Transverse colon (tissue), 4 donors: Measurements from ENCODE around the gene PRR20G. TPM values are rescaled to one million over a fixed set of nuclear protein-coding genes. Genes with fewer than 3 reads are reported as not detected.

ENCODE experiments used
- DNase-seq: peaks from one replicate; pipeline ENCODE4 v3.0.0-alpha.2; 2019
- H3K27ac ChIP-seq, 4 donors: fragments of 200-600 bp; sonication (generic); 2 replicates each; pipeline ENCODE4 v1.5.1; 2016 to 2018; ENCODE audit warnings: inconsistent platforms in 4 of 4
- H3K27me3 ChIP-seq: fragments of 200-600 bp; sonication (generic); 2 replicates; pipeline ENCODE4 v1.5.1; 2017; ENCODE audit warnings: inconsistent platforms
- H3K36me3 ChIP-seq, 4 donors: fragments of 200-600 bp; sonication (generic); 2 replicates each; pipeline ENCODE4 v1.5.1; 2017 to 2019; ENCODE audit warnings: inconsistent platforms in 4 of 4
- H3K4me1 ChIP-seq, 4 donors: fragments of 200-600 bp; sonication (generic); 2 replicates each; pipeline ENCODE4 v1.5.1; 2017 to 2020; ENCODE audit warnings: inconsistent platforms in 4 of 4
- H3K4me3 ChIP-seq, 4 donors: fragments of 200-600 bp; sonication (generic); 1 replicate in 1 of 4; 2 replicates in 3 of 4; pipeline versions ENCODE4 v1.5.1 to v1.6.1; 2017 to 2019; ENCODE audit warnings: inconsistent platforms in 4 of 4
- H3K9me3 ChIP-seq, 2 donors: fragments of 200-600 bp; sonication (generic); 2 replicates each; pipeline ENCODE4 v1.5.1; 2017 to 2019; ENCODE audit warnings: inconsistent platforms in 2 of 2
- CTCF ChIP-seq, 5 experiments: fragments of 200-600 bp in 3 of 5; fragments of 450-650 bp in 2 of 5; sonication (generic) in 3 of 5; IDR thresholded peaks; 1 replicate in 2 of 5; 2 replicates in 3 of 5; pipeline ENCODE4 v1.5.1; 2016 to 2017; ENCODE audit warnings: antibody characterized with exemption in 5 of 5, inconsistent platforms in 3 of 5, mild to moderate bottlenecking in 2 of 5, moderate library complexity in 1 of 5
- EP300 ChIP-seq: sonication (generic); formaldehyde crosslinking; IDR thresholded peaks from one replicate; pipeline ENCODE4 v1.6.1; 2017; ENCODE audit warnings: antibody characterized with exemption, low read depth
- POLR2A ChIP-seq: fragments of 450-650 bp; IDR thresholded peaks from one replicate; pipeline ENCODE4 v1.6.1; 2016; ENCODE audit warnings: antibody characterized with exemption, mild to moderate bottlenecking, moderate library complexity
- POLR2AphosphoS5 ChIP-seq, 3 donors: sonication (generic); formaldehyde crosslinking; IDR thresholded peaks; one replicate each; pipeline ENCODE4 v1.6.1; 2016; ENCODE audit warnings: antibody characterized with exemption in 3 of 3
- WGBS, 2 donors: methylation state at CpG; one replicate each; pipeline ENCODE4 v1.1.5; 2018; ENCODE audit warnings: low coverage in 1 of 2; 5-methylcytosine and 5-hydroxymethylcytosine counted together
- in situ Hi-C, 4 donors: fragments of 200-750 bp; cut with MboI; loops; one replicate each; pipeline versions ENCODE4 v1.15.0 to v1.15.1; 2017; ENCODE audit warnings: low sequenced_read_pairs in 3 of 4, low pct_ligation_motif_present in 1 of 4, low pct_unique_long_range_greater_than_20kb in 1 of 4
- intact Hi-C: fragments of 100-400 bp; cut with DNase I; formaldehyde crosslinking; loops from one replicate; pipeline ENCODE4 v1.15.1; 2023; ENCODE audit warnings: low total_unique reads
- total RNA-seq, 4 donors: library from RNA; depleted of rRNA; stranded (reverse); fragments of >200 nt; gene quantifications; one replicate each; pipeline ENCODE4 v1.1.0, GENCODE V29; 2016

Gene PRR20G
- total RNA-seq, 4 donors from 2014 or later, result not detected

- no peak for DNase-seq
- intact Hi-C loops, result no loop called here
- Histone ChIP-seq H3K4me3 (no peak overlapping the region), H3K27me3 (peaks cover 3% of the 10 kb centered on the region), H3K36me3 (no peaks in the 10 kb centered on the region), H3K4me1 (no peaks in the 10 kb centered on the region), H3K27ac (no peak overlapping the region), H3K9me3 (no peaks in the 10 kb centered on the region)
- no peak for TF ChIP-seq EP300
- TF ChIP-seq POLR2AphosphoS5 (IDR thresholded peaks at IDR 0.05), result no peak
- TF ChIP-seq CTCF (IDR thresholded peaks at IDR 0.05), result no peak
- TF ChIP-seq POLR2A, result no peak
- 40% methylated on average over 3 of the region's 3 CpGs; no CpG with 5 or more reads in 1 of the 2 donors for WGBS, 2 donors
- in situ Hi-C loops, result no loop called here
Observed at GRCh38 chr3:127275287-127275781, 12.5 kb downstream of the PRR20G start.

GRCh38 chr3:127274200-127274760, 13.6 kb downstream of the PRR20G start:
- no peak for TF ChIP-seq CTCF (IDR thresholded peaks at IDR 0.05)
- no peak for TF ChIP-seq POLR2A
- no peak for TF ChIP-seq POLR2AphosphoS5 (IDR thresholded peaks at IDR 0.05)
- no peak for TF ChIP-seq EP300
- peaks cover 3% of the 10 kb centered on the region for H3K27me3 ChIP-seq
- H3K4me3 ChIP-seq, result no peak overlapping the region
- in situ Hi-C loops (no loop called here), intact Hi-C loops (no loop called here)
- H3K4me1 ChIP-seq, result no peaks in the 10 kb centered on the region
- no peak overlapping the region for H3K27ac ChIP-seq
- no peaks in the 10 kb centered on the region for H3K36me3 ChIP-seq
- no peak for DNase-seq
- H3K9me3 ChIP-seq, result peaks cover 3 to 4% of the 10 kb centered on the region in 2 donors
- WGBS, 2 donors, result 78% methylated on average over 6 of the region's 6 CpGs; no CpG with 5 or more reads in 1 of the 2 donors

GRCh38 chr3:127273206-127273605, 14.6 kb downstream of the PRR20G start:
- H3K9me3 ChIP-seq, result peaks cover 7 to 13% of the 10 kb centered on the region in 2 donors
- no peaks in the 10 kb centered on the region for H3K4me1 ChIP-seq
- intact Hi-C loops (no loop called here), in situ Hi-C loops (no loop called here)
- H3K27me3 ChIP-seq, result peaks cover 3% of the 10 kb centered on the region
- no peak overlapping the region for H3K27ac ChIP-seq
- WGBS, 2 donors, result 51 to 62% methylated on average over 2 of the region's 2 CpGs
- no peak for TF ChIP-seq POLR2AphosphoS5 (IDR thresholded peaks at IDR 0.05)
- no peak for TF ChIP-seq POLR2A
- TF ChIP-seq CTCF (IDR thresholded peaks at IDR 0.05), result no peak
- H3K36me3 ChIP-seq, result no peaks in the 10 kb centered on the region
- DNase-seq, result no peak
- no peak overlapping the region for H3K4me3 ChIP-seq

- WGBS, 2 donors, result 57% methylated on average over 10 of the region's 10 CpGs; no CpG with 5 or more reads in 1 of the 2 donors
- H3K27me3 ChIP-seq, result peaks cover 3% of the 10 kb centered on the region
- peaks cover 7 to 13% of the 10 kb centered on the region in 2 donors for H3K9me3 ChIP-seq
- no peak overlapping the region for H3K4me3 ChIP-seq
- TF ChIP-seq POLR2AphosphoS5 (IDR thresholded peaks at IDR 0.05) (no peak), EP300 (no peak), POLR2A (no peak), CTCF (IDR thresholded peaks at IDR 0.05) (no peak)
- no peak overlapping the region for H3K27ac ChIP-seq
- H3K36me3 ChIP-seq, result no peaks in the 10 kb centered on the region
- H3K4me1 ChIP-seq, result no peaks in the 10 kb centered on the region
- DNase-seq, result no peak
- in situ Hi-C loops, result no loop called here
- intact Hi-C loops, result no loop called here
Observed at GRCh38 chr3:127266186-127266585, 21.7 kb downstream of the PRR20G start.
